Thymus (tissue), 11 donors: Measurements from ENCODE around the gene UBE2QL1. TPM values are rescaled to one million over a fixed set of nuclear protein-coding genes. Genes with fewer than 3 reads are reported as not detected.

Source experiments
- DNase-seq, 9 donors: peaks; one replicate each; pipeline ENCODE4 v3.0.0-alpha.2; 2013; ENCODE audit warnings: low spot score in 9 of 9, low read depth in 6 of 9, missing footprints in 1 of 9
- H3K27ac ChIP-seq, 2 donors: one replicate each; pipeline ENCODE4 v1.5.1; 2013; ENCODE audit warnings: control low read depth in 1 of 2, low read depth in 1 of 2, low read length in 1 of 2, mild to moderate bottlenecking in 1 of 2, moderate library complexity in 1 of 2
- H3K27me3 ChIP-seq, 2 donors: one replicate each; pipeline ENCODE4 v1.5.1; 2013; ENCODE audit warnings: low read length in 1 of 2; ENCODE audit not compliant: control insufficient read depth in 2 of 2, insufficient read depth in 1 of 2
- H3K36me3 ChIP-seq, 2 donors: one replicate each; pipeline ENCODE4 v1.5.1; 2013; ENCODE audit warnings: low read length in 1 of 2, mild to moderate bottlenecking in 1 of 2, moderate library complexity in 1 of 2; ENCODE audit not compliant: control insufficient read depth in 2 of 2, insufficient read depth in 2 of 2
- H3K4me1 ChIP-seq, 2 donors: one replicate each; pipeline ENCODE4 v1.5.1; 2013; ENCODE audit warnings: low read length in 2 of 2; ENCODE audit not compliant: control insufficient read depth in 2 of 2, insufficient read depth in 2 of 2
- H3K4me3 ChIP-seq, 2 donors: one replicate each; pipeline ENCODE4 v1.5.1; 2013; ENCODE audit warnings: low read length in 2 of 2, control low read depth in 1 of 2, mild to moderate bottlenecking in 1 of 2
- H3K9me3 ChIP-seq, 2 donors: one replicate each; pipeline ENCODE4 v1.5.1; 2013; ENCODE audit warnings: low read length in 1 of 2, mild to moderate bottlenecking in 1 of 2; ENCODE audit not compliant: control insufficient read depth in 2 of 2, insufficient read depth in 1 of 2
- WGBS: extraction: QIAGEN DNeasy Blood & Tissue Kit; methylation state at CpG from one replicate; pipeline ENCODE4 v1.1.7; 2013; 5-methylcytosine and 5-hydroxymethylcytosine counted together
- polyA plus RNA-seq: library from polyadenylated mRNA; stranded (reverse); fragments of 200-250 nt; gene quantifications from one replicate; pipeline ENCODE4 v1.2.3, GENCODE V29; 2013
- total RNA-seq: library from RNA; stranded (reverse); fragments of 120-200 nt; gene quantifications from one replicate; pipeline ENCODE4 v1.2.4, GENCODE V29; 2013
- donor health status: healthy.

Gene UBE2QL1
- total and polyA plus RNA-seq, 2 donors: 0.42 to 1.1 TPM

GRCh38 chr5:6540111-6540827 lies 91.6 kb downstream of the UBE2QL1 start:
- H3K4me3 ChIP-seq: no peak overlapping the region
- no peak for DNase-seq
- no peaks in the 10 kb centered on the region for H3K27me3 ChIP-seq
- no peaks in the 10 kb centered on the region for H3K9me3 ChIP-seq
- H3K36me3 ChIP-seq: no peaks in the 10 kb centered on the region
- WGBS: 90% methylated on average over 6 of the region's 6 CpGs
- H3K27ac ChIP-seq: no peak overlapping the region
- H3K4me1 ChIP-seq: no peaks in the 10 kb centered on the region

- DNase-seq: no peak
- H3K36me3 ChIP-seq: no peaks in the 10 kb centered on the region
- WGBS: 87% methylated on average over 5 of the region's 5 CpGs
These were observed 92.8 kb downstream of the UBE2QL1 start for GRCh38 chr5:6541256-6542013.

GRCh38 chr5:6542421-6543345 lies 94.0 kb downstream of the UBE2QL1 start:
- H3K9me3 ChIP-seq: no peaks in the 10 kb centered on the region
- 94% methylated on average over 12 of the region's 12 CpGs for WGBS
- H3K4me3 ChIP-seq: no peak overlapping the region
- H3K27ac ChIP-seq: no peak overlapping the region
- no peaks in the 10 kb centered on the region for H3K36me3 ChIP-seq
- H3K4me1 ChIP-seq: no peaks in the 10 kb centered on the region
- DNase-seq: no peak
- H3K27me3 ChIP-seq: no peaks in the 10 kb centered on the region

More at GRCh38 chr5:6541256-6542013, 92.8 kb downstream of the UBE2QL1 start:
- H3K4me1 ChIP-seq: no peaks in the 10 kb centered on the region
- no peak overlapping the region for H3K4me3 ChIP-seq
- H3K27me3 ChIP-seq: no peaks in the 10 kb centered on the region
- H3K27ac ChIP-seq: no peak overlapping the region
- H3K9me3 ChIP-seq: no peaks in the 10 kb centered on the region

- no peaks in the 10 kb centered on the region for H3K4me1 ChIP-seq
- H3K9me3 ChIP-seq: no peaks in the 10 kb centered on the region
- DNase-seq: no peak
- no peaks in the 10 kb centered on the region for H3K27me3 ChIP-seq
- H3K4me3 ChIP-seq: no peak overlapping the region
- H3K27ac ChIP-seq: no peak overlapping the region
- 83% methylated on average over 6 of the region's 6 CpGs for WGBS
- H3K36me3 ChIP-seq: no peaks in the 10 kb centered on the region
These were observed 94.7 kb downstream of the UBE2QL1 start for GRCh38 chr5:6543346-6543730.

- H3K36me3 ChIP-seq: no peaks in the 10 kb centered on the region
- H3K27ac ChIP-seq: no peak overlapping the region
- H3K4me3 ChIP-seq: no peak overlapping the region
- WGBS: 89% methylated on average over 12 of the region's 12 CpGs
- DNase-seq: no peak
- no peaks in the 10 kb centered on the region for H3K9me3 ChIP-seq
- H3K4me1 ChIP-seq: no peaks in the 10 kb centered on the region
- H3K27me3 ChIP-seq: no peaks in the 10 kb centered on the region
These were observed 95.3 kb downstream of the UBE2QL1 start for GRCh38 chr5:6543830-6544560.

Other genes starting within 250 kb of the UBE2QL1 start
- gene MED10, start 70.3 kb upstream of the UBE2QL1 start, total RNA-seq: 17.7 TPM
- 53.7 TPM for gene MED10, start 70.3 kb upstream of the UBE2QL1 start, polyA plus RNA-seq
- 43.9 TPM for gene NSUN2, start 184.2 kb downstream of the UBE2QL1 start, total RNA-seq
- 68.1 TPM for gene NSUN2, start 184.2 kb downstream of the UBE2QL1 start, polyA plus RNA-seq
- 6.9 TPM for gene SRD5A1, start 184.6 kb downstream of the UBE2QL1 start, total RNA-seq
- 10.2 TPM for gene SRD5A1, start 184.6 kb downstream of the UBE2QL1 start, polyA plus RNA-seq